OCI-LY7 (cell line): ENCODE data around the gene DENND1A. TPM values are rescaled to one million over a fixed set of nuclear protein-coding genes. Genes with fewer than 3 reads are reported as not detected.
"Not testable (repeated sequence)": the region's sequence is repeated elsewhere in the genome, so short reads cannot be mapped to it uniquely, and the experiment has no call there.

ENCODE experiments used
- BruUV-seq: library from RNA; stranded (reverse); fragments of 400-500 nt; replicated peaks from 2 replicates; lab custom pipeline; 2021; lab: Mats Ljungman, UMichigan
- CTCF ChIA-PET: fragments of 300-600 bp; sonication (Branson Sonifier 250); formaldehyde crosslinking; loops from one replicate; lab custom pipeline; 2022; ENCODE audit warnings: antibody characterized with exemption; ENCODE audit not compliant: unreplicated experiment; lab: Charles Lee
- POLR2A ChIA-PET: fragments of 300-600 bp; sonication (Branson Sonifier 250); formaldehyde crosslinking; loops from one replicate; lab custom pipeline; 2022; ENCODE audit warnings: antibody characterized with exemption; lab: Charles Lee
- DNase-seq: peaks from one replicate; pipeline ENCODE4 v3.0.0-alpha.2; 2015; ENCODE audit warnings: low spot score
- H2AFZ ChIP-seq: fragments of 200-600 bp; sonication (generic), shearing (Covaris generic); 2 replicates; pipeline ENCODE4 v1.6.1; 2014; ENCODE audit warnings: mild to moderate bottlenecking, antibody characterized with exemption, low read length, moderate library complexity
- H3K27ac ChIP-seq: fragments of 200-600 bp; sonication (generic); 2 replicates; pipeline ENCODE4 v1.5.1; 2014; ENCODE audit warnings: mixed run types, low read depth, mild to moderate bottlenecking, moderate library complexity, low read length, inconsistent platforms; ENCODE audit not compliant: poor library complexity, severe bottlenecking
- H3K36me3 ChIP-seq: fragments of 200-600 bp; sonication (generic); 2 replicates; pipeline ENCODE4 v1.6.1; 2014; ENCODE audit warnings: mild to moderate bottlenecking, antibody characterized with exemption, low read length, moderate library complexity, mixed read lengths; ENCODE audit not compliant: insufficient read depth
- H3K4me1 ChIP-seq: fragments of 200-600 bp; sonication (generic); 2 replicates; pipeline ENCODE4 v1.5.1; 2014; ENCODE audit warnings: mild to moderate bottlenecking, low read length; ENCODE audit not compliant: insufficient read depth, poor library complexity, severe bottlenecking
- H3K4me2 ChIP-seq: fragments of 200-600 bp; sonication (generic); 2 replicates; pipeline ENCODE4 v1.6.1; 2014; ENCODE audit warnings: mild to moderate bottlenecking, low read length
- H3K4me3 ChIP-seq: fragments of 200-600 bp; sonication (generic); 2 replicates; pipeline ENCODE4 v1.5.1; 2014; ENCODE audit warnings: mild to moderate bottlenecking, low read depth, low read length; ENCODE audit not compliant: poor library complexity, severe bottlenecking
- H3K79me2 ChIP-seq: fragments of 200-600 bp; sonication (generic); 2 replicates; pipeline ENCODE4 v1.6.1; 2016; ENCODE audit warnings: low read depth, mild to moderate bottlenecking, low read length, moderate library complexity, mixed read lengths; ENCODE audit not compliant: insufficient read depth
- H3K9me2 ChIP-seq: fragments of 200-600 bp; sonication (generic); 2 replicates; pipeline ENCODE4 v1.6.1; 2016; ENCODE audit warnings: mild to moderate bottlenecking, low read length, mixed read lengths; ENCODE audit not compliant: insufficient read depth
- H3K9me3 ChIP-seq: fragments of 200-600 bp; sonication (generic); 2 replicates; pipeline ENCODE4 v1.6.1; 2014; ENCODE audit warnings: mild to moderate bottlenecking, mixed run types, low read length, mixed read lengths
- H4K20me1 ChIP-seq: fragments of 200-600 bp; sonication (generic); 2 replicates; pipeline ENCODE4 v1.6.1; 2014; ENCODE audit warnings: mild to moderate bottlenecking, antibody characterized with exemption, low read length, moderate library complexity, mixed read lengths; ENCODE audit not compliant: insufficient read depth
- CTCF ChIP-seq: fragments of 200-600 bp; sonication (generic); conservative IDR thresholded peaks from 2 replicates; pipeline ENCODE4 v1.5.1; 2014; ENCODE audit warnings: mild to moderate bottlenecking, antibody characterized with exemption, low read length, moderate library complexity, mixed read lengths
- EZH2phosphoT487 ChIP-seq: fragments of 200-600 bp; sonication (generic); IDR thresholded peaks from 2 replicates; pipeline ENCODE4 v1.6.1; 2018; ENCODE audit warnings: low read depth, borderline replicate concordance, mild to moderate bottlenecking, mixed run types, antibody characterized with exemption, low read length, moderate library complexity, mixed read lengths
- intact Hi-C: fragments of 100-400 bp; cut with micrococcal nuclease; formaldehyde crosslinking; loops from one replicate; pipeline ENCODE4 v1.10.0; 2022; ENCODE audit not compliant: unreplicated experiment
- total RNA-seq, 2 experiments: library from RNA; depleted of rRNA in 1 of 2; stranded (reverse); fragments of >200 nt in 1 of 2; shearing (Covaris generic) in 1 of 2; gene quantifications; 2 replicates each; pipeline ENCODE4 v1.2.3, GENCODE V29; 2014 to 2022

Gene DENND1A
- total RNA-seq, 2 experiments from 2014 or later = 17.9 to 36.3 TPM

DNA sequence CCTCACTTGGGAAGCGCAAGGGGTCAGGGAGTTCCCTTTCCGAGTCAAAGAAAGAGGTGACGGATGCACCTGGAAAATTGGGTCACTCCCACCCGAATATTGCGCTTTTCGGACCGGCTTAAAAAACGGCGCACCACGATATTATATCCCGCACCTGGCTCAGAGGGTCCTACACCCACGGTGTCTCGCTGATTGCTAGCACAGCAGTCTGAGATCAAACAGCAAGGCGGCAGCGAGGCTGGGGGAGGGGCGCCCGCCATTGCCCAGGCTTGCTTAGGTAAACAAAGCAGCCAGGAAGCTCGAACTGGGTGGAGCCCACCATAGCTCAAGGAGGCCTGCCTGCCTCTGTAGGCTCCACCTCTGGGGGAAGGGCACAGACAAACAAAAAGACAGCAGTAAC is 26.4 kb downstream of the DENND1A start:
- H2AFZ ChIP-seq, H3K9me2 ChIP-seq, H3K79me2 ChIP-seq, CTCF ChIA-PET, H3K36me3 ChIP-seq, DNase-seq, H3K27ac ChIP-seq, H3K9me3 ChIP-seq, H3K4me1 ChIP-seq, H3K4me2 ChIP-seq, H4K20me1 ChIP-seq, intact Hi-C loops, H3K4me3 ChIP-seq, BruUV-seq: not testable (repeated sequence)
- POLR2A ChIA-PET = interaction anchor here (1.1 kb wide), 1 partner anchor 13 kb away, joined by 4 read pairs; no protein-coding TSS in a partner anchor

DNA sequence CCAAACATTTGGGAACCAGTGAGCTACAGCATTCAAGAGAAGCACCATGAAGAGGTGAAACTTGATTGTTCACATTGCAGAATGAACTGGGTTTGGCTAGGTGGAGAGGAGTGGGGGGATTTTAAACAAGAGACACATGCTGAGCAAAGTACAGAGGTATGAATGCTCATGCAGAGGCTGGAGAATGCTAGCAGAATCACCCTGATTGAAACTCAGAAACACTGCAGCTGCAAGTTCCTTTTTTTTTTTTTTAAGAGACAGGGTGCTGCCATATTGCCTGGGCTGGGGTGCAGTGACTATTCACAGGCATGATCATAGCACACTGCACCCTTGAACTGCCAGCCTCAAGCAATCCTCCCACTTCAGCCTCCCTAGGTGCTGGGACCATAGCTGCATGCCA is 35.1 kb downstream of the DENND1A start:
- Histone ChIP-seq H3K36me3 (no peaks in the 10 kb centered on the region), H2AFZ (no peak overlapping the region), H3K4me2 (no peak overlapping the region), H3K4me1 (no peaks in the 10 kb centered on the region), H4K20me1 (peaks cover 4% of the 10 kb centered on the region; the same call in 1 of the 2 replicates), H3K4me3 (no peak overlapping the region), H3K27ac (no peak overlapping the region), H3K9me3 (no peaks in the 10 kb centered on the region), H3K79me2 (no peaks in the 10 kb centered on the region), H3K9me2 (no peaks in the 10 kb centered on the region)
- BruUV-seq = no TSS peak
- CTCF ChIA-PET = no interaction called here
- no peak for DNase-seq
- no peak for TF ChIP-seq EZH2phosphoT487
- TF ChIP-seq CTCF = no peak
- intact Hi-C loops = no loop called here
- POLR2A ChIA-PET = no interaction called here

DNA sequence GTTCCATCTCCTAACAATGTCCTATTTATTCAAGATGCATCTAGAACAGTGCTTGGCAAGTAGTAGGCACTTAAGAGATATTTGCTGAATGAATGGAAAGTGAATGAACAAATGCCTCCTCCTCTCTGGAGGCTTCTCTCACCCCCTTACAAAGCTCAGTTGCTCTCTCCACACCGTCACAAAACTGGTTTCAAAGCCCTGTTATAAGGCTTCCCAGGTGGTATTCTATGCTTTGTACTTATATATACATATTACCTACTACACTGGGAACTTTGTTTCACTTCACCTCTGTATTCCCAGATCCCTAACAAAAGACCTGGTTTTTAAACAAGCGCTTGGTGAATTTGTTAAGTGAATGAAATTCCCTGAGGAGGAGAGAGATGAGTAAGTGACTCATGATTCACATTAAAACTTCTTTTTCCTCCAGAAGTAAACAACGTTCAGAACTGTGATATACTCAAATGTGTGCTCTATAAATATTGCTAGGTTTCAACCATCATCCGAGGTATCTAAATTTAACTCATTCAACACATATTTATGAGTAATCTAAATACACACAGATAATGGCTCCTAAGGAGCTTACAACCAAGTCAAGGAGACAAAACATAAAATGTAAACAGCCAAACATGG is 36.0 kb downstream of the DENND1A start:
- Histone ChIP-seq H4K20me1 (peaks cover 4% of the 10 kb centered on the region; the same call in 1 of the 2 replicates), H3K4me2 (no peak overlapping the region), H3K36me3 (no peaks in the 10 kb centered on the region), H3K4me1 (no peaks in the 10 kb centered on the region), H3K9me2 (no peaks in the 10 kb centered on the region), H3K27ac (no peak overlapping the region), H2AFZ (no peak overlapping the region), H3K9me3 (no peaks in the 10 kb centered on the region), H3K4me3 (no peak overlapping the region), H3K79me2 (no peaks in the 10 kb centered on the region)
- CTCF ChIA-PET = no interaction called here
- intact Hi-C loops = no loop called here
- no peak for DNase-seq
- BruUV-seq = no TSS peak
- POLR2A ChIA-PET = no interaction called here
- no peak for TF ChIP-seq EZH2phosphoT487
- TF ChIP-seq CTCF = no peak
